CD14-positive monocyte (primary cell): Measurements from ENCODE around the gene RBMS1. TPM values are rescaled to one million over a fixed set of nuclear protein-coding genes. Genes with fewer than 3 reads are reported as not detected.

ENCODE experiments used
- DNase-seq, 3 donors: peaks; one replicate each; pipeline ENCODE4 v3.0.0-alpha.2; 2011 to 2022
- H2AFZ ChIP-seq: 2 replicates; pipeline ENCODE4 v1.6.0; 2012; ENCODE audit warnings: mild to moderate bottlenecking, low read depth, low read length, inconsistent platforms; ENCODE audit not compliant: insufficient read depth, poor library complexity, severe bottlenecking
- H3K27ac ChIP-seq, 2 donors: 1 replicate in 1 of 2; 2 replicates in 1 of 2; pipeline ENCODE4 v1.5.1; 2012 to 2013; ENCODE audit warnings: low read length in 2 of 2, control low read depth in 1 of 2, inconsistent platforms in 1 of 2, low read depth in 1 of 2, mild to moderate bottlenecking in 1 of 2
- H3K27me3 ChIP-seq, 2 donors: one replicate each; pipeline versions ENCODE4 v1.6.0 to v1.6.1; 2011 to 2013; ENCODE audit warnings: low read length in 2 of 2; ENCODE audit not compliant: control insufficient read depth in 2 of 2, insufficient read depth in 2 of 2
- H3K36me3 ChIP-seq, 2 donors: replicated peaks in 1 of 2; 1 replicate in 1 of 2; 2 replicates in 1 of 2; pipeline versions ENCODE4 v1.5.1 to v1.6.1; 2012 to 2013; ENCODE audit warnings: low read length in 2 of 2, control low read depth in 1 of 2, inconsistent platforms in 1 of 2, mild to moderate bottlenecking in 1 of 2; ENCODE audit not compliant: insufficient read depth in 2 of 2, control insufficient read depth in 1 of 2
- H3K4me1 ChIP-seq, 2 donors: 1 replicate in 1 of 2; 2 replicates in 1 of 2; pipeline versions ENCODE4 v1.5.1 to v1.6.1; 2012 to 2013; ENCODE audit warnings: low read length in 2 of 2, control low read depth in 1 of 2, inconsistent platforms in 1 of 2, mild to moderate bottlenecking in 1 of 2, moderate library complexity in 1 of 2; ENCODE audit not compliant: insufficient read depth in 2 of 2, control insufficient read depth in 1 of 2
- H3K4me2 ChIP-seq: replicated peaks from 2 replicates; pipeline ENCODE3; 2012; ENCODE audit warnings: low read length, moderate library complexity, mild to moderate bottlenecking; ENCODE audit not compliant: poor library complexity, severe bottlenecking; ENCODE audit errors: extremely low read depth
- H3K4me3 ChIP-seq, 3 experiments: fragments of 200-600 bp in 1 of 3; sonication (generic) in 1 of 3; replicated peaks in 1 of 3; 1 replicate in 2 of 3; 2 replicates in 1 of 3; pipeline ENCODE4 v1.5.1; 2011 to 2013; ENCODE audit warnings: low read length in 3 of 3, mild to moderate bottlenecking in 3 of 3, control low read depth in 2 of 3, low read depth in 2 of 3, inconsistent platforms in 1 of 3, moderate library complexity in 1 of 3
- H3K79me2 ChIP-seq: 2 replicates; pipeline ENCODE4 v1.6.0; 2012; ENCODE audit warnings: mild to moderate bottlenecking, control low read depth, inconsistent platforms, low read length, moderate library complexity; ENCODE audit not compliant: insufficient read depth
- H3K9ac ChIP-seq: 2 replicates; pipeline ENCODE4 v1.6.0; 2017; ENCODE audit warnings: low read length, mild to moderate bottlenecking; ENCODE audit not compliant: insufficient read depth, poor library complexity, severe bottlenecking
- H3K9me3 ChIP-seq, 2 donors: replicated peaks in 1 of 2; 1 replicate in 1 of 2; 2 replicates in 1 of 2; pipeline versions ENCODE4 v1.5.1 to v1.6.1; 2012 to 2013; ENCODE audit warnings: low read length in 2 of 2, control low read depth in 1 of 2; ENCODE audit not compliant: control insufficient read depth in 1 of 2, insufficient read depth in 1 of 2
- H4K20me1 ChIP-seq: 2 replicates; pipeline ENCODE4 v1.6.0; 2012; ENCODE audit warnings: mild to moderate bottlenecking, low read length, control low read depth, moderate library complexity; ENCODE audit not compliant: insufficient read depth
- H3K27ac Mint-ChIP-seq, 7 donors: one replicate each; pipeline ENCODE4 v1.8.0; 2020; ENCODE audit warnings: mild to moderate bottlenecking in 7 of 7, mixed read lengths in 7 of 7, moderate library complexity in 6 of 7, inconsistent platforms in 2 of 7
- H3K27me3 Mint-ChIP-seq, 3 donors: one replicate each; pipeline ENCODE4 v1.8.0; 2021 to 2022; ENCODE audit warnings: low read depth in 3 of 3, mild to moderate bottlenecking in 3 of 3, mixed read lengths in 3 of 3, moderate library complexity in 3 of 3, inconsistent platforms in 1 of 3
- H3K36me3 Mint-ChIP-seq, 2 donors: one replicate each; pipeline ENCODE4 v1.8.0; 2020; ENCODE audit warnings: mixed read lengths in 2 of 2, inconsistent platforms in 1 of 2, mild to moderate bottlenecking in 1 of 2
- H3K4me1 Mint-ChIP-seq: one replicate; pipeline ENCODE4 v1.8.0; 2020; ENCODE audit warnings: mild to moderate bottlenecking, mixed read lengths
- H3K4me3 Mint-ChIP-seq, 2 donors: one replicate each; pipeline ENCODE4 v1.8.0; 2020; ENCODE audit warnings: mild to moderate bottlenecking in 2 of 2, mixed read lengths in 2 of 2, moderate library complexity in 1 of 2
- H3K9me3 Mint-ChIP-seq, 7 donors: one replicate each; pipeline ENCODE4 v1.8.0; 2020 to 2022; ENCODE audit warnings: mixed read lengths in 7 of 7, mild to moderate bottlenecking in 6 of 7, moderate library complexity in 6 of 7, inconsistent platforms in 2 of 7
- CTCF ChIP-seq: fragments of 200-600 bp; IDR thresholded peaks from one replicate; pipeline ENCODE4 v1.8.0; 2022; ENCODE audit warnings: antibody characterized with exemption, mild to moderate bottlenecking
- WGBS: methylation state at CpG from one replicate; pipeline ENCODE4 v1.1.5; 2013; ENCODE audit warnings: missing lambda C conversion rate; ENCODE audit not compliant: insufficient coverage; 5-methylcytosine and 5-hydroxymethylcytosine counted together
- intact Hi-C, 2 donors: fragments of 100-400 bp; cut with micrococcal nuclease; formaldehyde crosslinking; loops; one replicate each; pipeline versions ENCODE4 v1.15.0 to v1.15.1; 2023
- polyA plus RNA-seq, 3 donors: library from polyadenylated mRNA; depleted of rRNA in 1 of 3; unstranded in 2 of 3; stranded (reverse) in 1 of 3; fragments of 300-500 nt in 2 of 3; fragments of >200 nt in 1 of 3; fragmentation: Illumina TruSeq in 2 of 3; gene quantifications; 1 replicate in 2 of 3; 2 replicates in 1 of 3; pipeline ENCODE4 v1.2.3, GENCODE V29; 2012 to 2021

RBMS1 gene
- polyA plus RNA-seq, 3 donors: 88.2 to 91.2 (median 89.4) TPM

- peaks cover 97% of the 10 kb centered on the region for H3K79me2 ChIP-seq
- peaks cover 12 to 18% of the 10 kb centered on the region in 2 donors for H3K36me3 Mint-ChIP-seq
- peaks cover 5 to 6% of the 10 kb centered on the region in 2 donors for H3K4me1 ChIP-seq
- H3K4me1 Mint-ChIP-seq: peaks cover 23% of the 10 kb centered on the region
- no peak overlapping the region for H3K4me3 Mint-ChIP-seq
- intact Hi-C loops: no loop called here
- no peak for DNase-seq
- peaks cover 6 to 25% of the 10 kb centered on the region in 2 donors for H3K36me3 ChIP-seq
- H3K27ac ChIP-seq: no peak overlapping the region
- no peaks in the 10 kb centered on the region for H3K27me3 ChIP-seq
- no peak overlapping the region for H2AFZ ChIP-seq
- peak overlapping the region in 4 of 7 donors; percentile 26 to 56 (median 34) for H3K27ac Mint-ChIP-seq
- H3K9me3 Mint-ChIP-seq: no peaks in the 10 kb centered on the region
- no peak for TF ChIP-seq CTCF
- no peaks in the 10 kb centered on the region for H3K27me3 Mint-ChIP-seq
- WGBS: 67% methylated on average over 1 of the region's 4 CpGs
- H4K20me1 ChIP-seq: peaks cover 100% of the 10 kb centered on the region
- no peak overlapping the region for H3K4me2 ChIP-seq
- no peak overlapping the region for H3K9ac ChIP-seq
- no peaks in the 10 kb centered on the region for H3K9me3 ChIP-seq
- no peak overlapping the region for H3K4me3 ChIP-seq
Measured at GRCh38 chr2:160334028-160334741, 159.4 kb downstream of the RBMS1 start.

- intact Hi-C loops: no loop called here
- no CpG with 5 or more reads among the region's 2 CpGs for WGBS
- Histone ChIP-seq H3K36me3 (peaks cover 6 to 20% of the 10 kb centered on the region in 2 donors), H3K4me1 (peaks cover 5 to 6% of the 10 kb centered on the region in 2 donors), H3K9ac (no peak overlapping the region), H3K4me2 (no peak overlapping the region), H3K79me2 (peaks cover 96% of the 10 kb centered on the region), H3K27me3 (no peaks in the 10 kb centered on the region), H3K27ac (no peak overlapping the region), H3K9me3 (no peaks in the 10 kb centered on the region), H4K20me1 (peaks cover 100% of the 10 kb centered on the region), H2AFZ (no peak overlapping the region), H3K4me3 (no peak overlapping the region)
- DNase-seq: no peak
- TF ChIP-seq CTCF: no peak
- Mint-ChIP-seq H3K9me3 (no peaks in the 10 kb centered on the region), H3K4me3 (no peak overlapping the region), H3K4me1 (peaks cover 23% of the 10 kb centered on the region), H3K36me3 (peaks cover 8 to 20% of the 10 kb centered on the region in 2 donors), H3K27ac (peak overlapping the region in 6 of 7 donors; percentile 21 to 80 (median 63)), H3K27me3 (no peaks in the 10 kb centered on the region)
Measured at GRCh38 chr2:160333324-160334027, 160.1 kb downstream of the RBMS1 start.
